H1 (cell line): ENCODE data around the gene DNAJC27. TPM values are rescaled to one million over a fixed set of nuclear protein-coding genes. Genes with fewer than 3 reads are reported as not detected.

ENCODE experiments used
- CTCF ChIA-PET: fragments of 300-600 bp; sonication (Branson Sonifier 250); formaldehyde crosslinking; loops from one replicate; lab custom pipeline; 2021; ENCODE audit not compliant: partially characterized antibody; lab: Charles Lee
- POLR2A ChIA-PET: fragments of 300-600 bp; sonication (Branson Sonifier 250); formaldehyde crosslinking; loops from one replicate; lab custom pipeline; 2021; ENCODE audit warnings: inconsistent platforms; ENCODE audit not compliant: partially characterized antibody; lab: Charles Lee
- DNase-seq, 2 experiments: peaks; one replicate each; pipeline versions ENCODE4 v3.0.0 to v3.0.0-alpha.2; 2010 to 2022; ENCODE audit warnings: low spot score in 2 of 2, low read depth in 1 of 2, mixed read lengths in 1 of 2
- FAIRE-seq: peaks from 2 replicates; lab custom pipeline; 2011; peaks lifted over from hg19 to GRCh38; lab: Jason Lieb, UNC
- H2AFZ ChIP-seq: 2 replicates; pipeline ENCODE4 v1.8.1; 2012; ENCODE audit warnings: low read length, inconsistent platforms
- H2AK5ac ChIP-seq: 2 replicates; pipeline ENCODE4 v1.6.1; 2013; ENCODE audit warnings: low read depth, low read length
- H2BK120ac ChIP-seq: replicated peaks from 2 replicates; pipeline ENCODE3; 2013; ENCODE audit warnings: low read depth, low read length, inconsistent platforms
- H2BK12ac ChIP-seq: 2 replicates; pipeline ENCODE4 v1.6.1; 2013; ENCODE audit warnings: low read depth, low read length
- H2BK15ac ChIP-seq: 2 replicates; pipeline ENCODE4 v1.6.1; 2013; ENCODE audit warnings: low read length
- H2BK20ac ChIP-seq: 2 replicates; pipeline ENCODE4 v1.6.1; 2013; ENCODE audit warnings: low read length
- H2BK5ac ChIP-seq: 2 replicates; pipeline ENCODE4 v1.6.1; 2013; ENCODE audit warnings: low read depth, low read length
- H3K14ac ChIP-seq: 2 replicates; pipeline ENCODE4 v1.6.1; 2013; ENCODE audit warnings: inconsistent platforms; ENCODE audit not compliant: insufficient read length
- H3K18ac ChIP-seq: 2 replicates; pipeline ENCODE4 v1.6.1; 2013; ENCODE audit warnings: low read length; ENCODE audit errors: extremely low read depth
- H3K23ac ChIP-seq: 2 replicates; pipeline ENCODE4 v1.6.1; 2013; ENCODE audit warnings: inconsistent platforms; ENCODE audit not compliant: insufficient read length
- H3K23me2 ChIP-seq: 2 replicates; pipeline ENCODE4 v1.6.1; 2013; ENCODE audit warnings: low read depth, low read length
- H3K27ac ChIP-seq: 2 replicates; pipeline ENCODE4 v1.6.1; 2011; ENCODE audit warnings: low read depth, low read length, inconsistent platforms
- H3K27me3 ChIP-seq, 4 experiments: replicated peaks in 1 of 4; 1 replicate in 1 of 4; 2 replicates in 3 of 4; pipeline versions ENCODE4 v1.6.1 to v1.8.1; 2011 to 2013; ENCODE audit warnings: low read length in 3 of 4, mild to moderate bottlenecking in 3 of 4, inconsistent platforms in 2 of 4, mixed read lengths in 2 of 4, moderate library complexity in 1 of 4; ENCODE audit not compliant: control insufficient read depth in 3 of 4, insufficient read depth in 3 of 4; ENCODE audit errors: extremely low read depth in 1 of 4
- H3K36me3 ChIP-seq, 4 experiments: 2 replicates each; pipeline versions ENCODE4 v1.6.1 to v1.8.1; 2011 to 2013; ENCODE audit warnings: mild to moderate bottlenecking in 4 of 4, low read length in 3 of 4, moderate library complexity in 2 of 4, control low read depth in 1 of 4, inconsistent platforms in 1 of 4; ENCODE audit not compliant: insufficient read depth in 4 of 4, control insufficient read depth in 2 of 4
- H3K4ac ChIP-seq: replicated peaks from 2 replicates; pipeline ENCODE3; 2013; ENCODE audit warnings: low read length, low read depth, mixed read lengths, inconsistent platforms; ENCODE audit not compliant: insufficient read length
- H3K4me1 ChIP-seq, 4 experiments: replicated peaks in 1 of 4; 1 replicate in 1 of 4; 2 replicates in 3 of 4; pipeline versions ENCODE4 v1.6.1 to v1.8.1; 2011 to 2013; ENCODE audit warnings: low read length in 3 of 4, inconsistent platforms in 2 of 4, mixed read lengths in 1 of 4; ENCODE audit not compliant: insufficient read depth in 4 of 4, control insufficient read depth in 3 of 4
- H3K4me2 ChIP-seq, 2 experiments: 2 replicates each; pipeline versions ENCODE4 v1.6.1 to v1.8.1; 2011 to 2013; ENCODE audit warnings: low read depth in 2 of 2, low read length in 2 of 2, control low read depth in 1 of 2, inconsistent platforms in 1 of 2, mild to moderate bottlenecking in 1 of 2; ENCODE audit not compliant: insufficient read depth in 1 of 2
- H3K4me3 ChIP-seq, 4 experiments: fragments of 200-600, 300-600 bp in 1 of 4; sonication (generic), shearing (Covaris generic), sonication (Bioruptor Twin) in 1 of 4; 2 replicates each; pipeline versions ENCODE4 v1.5.1 to v1.8.1; 2011 to 2016; ENCODE audit warnings: low read length in 4 of 4, low read depth in 3 of 4, control low read depth in 2 of 4, inconsistent platforms in 2 of 4, mild to moderate bottlenecking in 2 of 4, mixed read lengths in 1 of 4, moderate library complexity in 1 of 4; ENCODE audit not compliant: insufficient read depth in 2 of 4; ENCODE audit errors: extremely low read depth in 1 of 4
- H3K56ac ChIP-seq: replicated peaks from 2 replicates; pipeline ENCODE3; 2013; ENCODE audit warnings: low read depth, mild to moderate bottlenecking, mixed read lengths, low read length, inconsistent platforms; ENCODE audit not compliant: insufficient read length
- H3K79me1 ChIP-seq: 2 replicates; pipeline ENCODE4 v1.6.1; 2013; ENCODE audit warnings: low read depth, low read length, control low read depth
- H3K79me2 ChIP-seq, 2 experiments: 2 replicates each; pipeline versions ENCODE4 v1.6.1 to v1.8.1; 2012 to 2013; ENCODE audit warnings: low read length in 2 of 2, mild to moderate bottlenecking in 2 of 2, inconsistent platforms in 1 of 2; ENCODE audit not compliant: insufficient read depth in 2 of 2, control insufficient read depth in 1 of 2
- H3K9ac ChIP-seq, 4 experiments: replicated peaks in 1 of 4; 1 replicate in 1 of 4; 2 replicates in 3 of 4; pipeline versions ENCODE4 v1.6.1 to v1.8.1; 2011 to 2013; ENCODE audit warnings: low read depth in 3 of 4, low read length in 3 of 4, control low read depth in 2 of 4, mild to moderate bottlenecking in 2 of 4, moderate library complexity in 2 of 4, inconsistent platforms in 1 of 4; ENCODE audit errors: extremely low read depth in 1 of 4
- H3K9me3 ChIP-seq, 2 experiments: 2 replicates each; pipeline versions ENCODE4 v1.6.1 to v1.8.1; 2012 to 2013; ENCODE audit warnings: mild to moderate bottlenecking in 2 of 2, moderate library complexity in 2 of 2, control low read depth in 1 of 2, inconsistent platforms in 1 of 2, low read depth in 1 of 2, low read length in 1 of 2, mixed read lengths in 1 of 2; ENCODE audit not compliant: insufficient read depth in 2 of 2
- H4K20me1 ChIP-seq, 2 experiments: replicated peaks in 1 of 2; 2 replicates each; pipeline versions ENCODE3 to v1.8.1; 2011 to 2013; ENCODE audit warnings: inconsistent platforms in 2 of 2, low read length in 2 of 2, mild to moderate bottlenecking in 1 of 2; ENCODE audit not compliant: insufficient read depth in 2 of 2, control insufficient read depth in 1 of 2
- H4K5ac ChIP-seq: 2 replicates; pipeline ENCODE4 v1.6.1; 2013; ENCODE audit warnings: low read length, low read depth, mixed read lengths, inconsistent platforms; ENCODE audit not compliant: insufficient read length
- H4K8ac ChIP-seq: 2 replicates; pipeline ENCODE4 v1.8.0; 2013; ENCODE audit warnings: mild to moderate bottlenecking, moderate library complexity, low read length, inconsistent platforms; ENCODE audit not compliant: insufficient read depth; ENCODE audit errors: extremely low read depth
- H4K91ac ChIP-seq: replicated peaks from 2 replicates; pipeline ENCODE3; 2013; ENCODE audit warnings: low read length, mixed read lengths, inconsistent platforms; ENCODE audit not compliant: insufficient read length
- CBX8 ChIP-seq: fragments of 300-800, 300-1000 bp; sonication (generic); IDR thresholded peaks from 2 replicates; pipeline ENCODE4 v1.7.1; 2016; ENCODE audit warnings: low read depth, low read length, borderline replicate concordance
- FOSL1 ChIP-seq: IDR thresholded peaks from 2 replicates; pipeline ENCODE4 v1.6.1; 2011; ENCODE audit warnings: mild to moderate bottlenecking, low read depth, low read length, moderate library complexity; ENCODE audit not compliant: insufficient read depth
- GTF2F1 ChIP-seq: IDR thresholded peaks from 2 replicates; pipeline ENCODE4 v1.6.1; 2012; ENCODE audit warnings: low read depth, low read length, improper control_type of control experiment, borderline replicate concordance
- HDAC2 ChIP-seq, 2 experiments: fragments of 300-600 bp in 1 of 2; sonication (generic) in 1 of 2; IDR thresholded peaks; 2 replicates each; pipeline ENCODE4 v1.6.1; 2011 to 2012; ENCODE audit warnings: low read depth in 2 of 2, low read length in 2 of 2, mild to moderate bottlenecking in 2 of 2, moderate library complexity in 2 of 2, borderline replicate concordance in 1 of 2, inconsistent platforms in 1 of 2
- KDM4A ChIP-seq: IDR thresholded peaks from one replicate; pipeline ENCODE4 v1.7.1; 2012; ENCODE audit warnings: low read depth, mild to moderate bottlenecking, moderate library complexity, low read length, inconsistent platforms; ENCODE audit not compliant: severe bottlenecking
- MAFK ChIP-seq: IDR thresholded peaks from 2 replicates; pipeline ENCODE4 v1.6.1; 2012; ENCODE audit warnings: low read depth, mild to moderate bottlenecking, improper control_type of control experiment, low read length
- MAX ChIP-seq: IDR thresholded peaks from 2 replicates; pipeline ENCODE4 v1.6.1; 2012; ENCODE audit warnings: inconsistent platforms
- NRF1 ChIP-seq: IDR thresholded peaks from 2 replicates; pipeline ENCODE4 v1.6.1; 2011; ENCODE audit warnings: mild to moderate bottlenecking, low read depth, low read length, improper control_type of control experiment
- RNF2 ChIP-seq: fragments of 200-900, 300-1000 bp; sonication (generic); IDR thresholded peaks from 2 replicates; pipeline ENCODE4 v1.7.1; 2016; ENCODE audit warnings: borderline replicate concordance, low read depth, mild to moderate bottlenecking, antibody characterized with exemption, low read length; ENCODE audit not compliant: poor library complexity, severe bottlenecking; ENCODE audit errors: missing control alignments
- RXRA ChIP-seq: IDR thresholded peaks from 2 replicates; pipeline ENCODE4 v1.6.1; 2011; ENCODE audit warnings: low read depth, mild to moderate bottlenecking, low read length, moderate library complexity; ENCODE audit not compliant: insufficient read depth
- SIRT6 ChIP-seq: IDR thresholded peaks from one replicate; pipeline ENCODE4 v1.7.1; 2012; ENCODE audit warnings: low read length, inconsistent platforms
- SRF ChIP-seq: IDR thresholded peaks from 2 replicates; pipeline ENCODE4 v1.6.1; 2011; ENCODE audit warnings: mild to moderate bottlenecking, low read depth, low read length, moderate library complexity
- TAF1 ChIP-seq: IDR thresholded peaks from 2 replicates; pipeline ENCODE4 v1.6.1; 2011; ENCODE audit warnings: mild to moderate bottlenecking, low read depth, low read length
- WGBS, 2 experiments: shearing (Covaris generic) in 1 of 2; methylation state at CpG; one replicate each; pipeline versions ENCODE4 v1.1.6 to v1.1.7; 2013 to 2015; ENCODE audit warnings: low lambda C conversion rate in 2 of 2, mixed read lengths in 2 of 2, inconsistent platforms in 1 of 2, low coverage in 1 of 2, missing lambda C conversion rate in 1 of 2; ENCODE audit not compliant: insufficient replicate concordance in 2 of 2, insufficient coverage in 1 of 2, insufficient read length in 1 of 2; ENCODE audit errors: extremely low coverage in 1 of 2, missing lambda C conversion rate in 1 of 2; 5-methylcytosine and 5-hydroxymethylcytosine counted together
- polyA plus RNA-seq, 7 experiments: library from polyadenylated mRNA; depleted of rRNA in 3 of 7; stranded (reverse) in 5 of 7; unstranded in 2 of 7; fragments of >200 nt in 5 of 7; fragments of 200-250 nt in 2 of 7; gene quantifications; 1 replicate in 5 of 7; 2 replicates in 1 of 7; 4 replicates in 1 of 7; pipeline versions ENCODE4 v1.2.1 to v1.2.3, GENCODE V29; 2011 to 2013; ENCODE audit warnings: missing spikeins in 2 of 7, mixed read lengths in 2 of 7
- total RNA-seq: library from RNA; stranded (reverse); fragmentation: NEBNext Ultra II Directional; extraction: Animal tissue kit (Norgen Biotek cat#: 25700); gene quantifications from 2 replicates; pipeline ENCODE4 v1.2.1, GENCODE V29; 2021

Gene DNAJC27
- total and polyA plus RNA-seq, 2 of the 8 experiments (the other 6 are each of a cell fraction or from before 2014, with no cell fraction given): 1.4 to 4.5 TPM

GRCh38 chr2:24908461-24908901 is 63.3 kb downstream of the DNAJC27 start:
- H3K9ac ChIP-seq: no peak overlapping the region
- ChIA-PET POLR2A (no interaction called here), CTCF (interaction anchor here (1.0 kb wide), 1 partner anchor 83 kb away, joined by 3 read pairs; no protein-coding TSS in a partner anchor)
- H2AK5ac ChIP-seq: no peak overlapping the region
- H3K36me3 ChIP-seq: peaks cover 0 to 3% (median 1%) of the 10 kb centered on the region in 4 experiments; a peak in 2 of 8 replicates
- H4K8ac ChIP-seq: no peak overlapping the region
- no peak overlapping the region for H3K4me2 ChIP-seq
- H3K27ac ChIP-seq: no peak overlapping the region
- no peak overlapping the region for H3K14ac ChIP-seq
- no peak overlapping the region for H2BK5ac ChIP-seq
- peaks cover 0 to 3% of the 10 kb centered on the region in 2 experiments; a peak in 1 of 4 replicates for H3K9me3 ChIP-seq
- H3K27me3 ChIP-seq: no peaks in the 10 kb centered on the region
- 83% methylated on average over 8 of the region's 8 CpGs; no CpG with 5 or more reads in 1 of the 2 experiments for WGBS, 2 experiments
- no peaks in the 10 kb centered on the region for H3K23me2 ChIP-seq
- H3K4me1 ChIP-seq: peaks cover 0 to 2% (median 0%) of the 10 kb centered on the region in 4 experiments; a peak in 2 of 7 replicates
- H2BK12ac ChIP-seq: no peak overlapping the region
- peaks cover 10% of the 10 kb centered on the region for H3K79me1 ChIP-seq
- no peak for FAIRE-seq
- H2BK120ac ChIP-seq: no peak overlapping the region
- H4K20me1 ChIP-seq: peaks cover 2 to 3% of the 10 kb centered on the region in 2 experiments
- no peak overlapping the region for H3K18ac ChIP-seq
- DNase-seq: no peak
- H3K4ac ChIP-seq: no peak overlapping the region
- no peak overlapping the region for H3K23ac ChIP-seq
- H2AFZ ChIP-seq: no peak overlapping the region
- H3K79me2 ChIP-seq: peaks cover 0 to 4% of the 10 kb centered on the region in 2 experiments; a peak in 1 of 4 replicates
- 0 out of 2 replicates have a peak overlapping the region, but pooled peaks have one; percentile 18 for H2BK15ac ChIP-seq
- no peak overlapping the region for H3K56ac ChIP-seq
- no peak overlapping the region for H4K5ac ChIP-seq
- no peak overlapping the region for H4K91ac ChIP-seq
- H3K4me3 ChIP-seq: no peak overlapping the region
- H2BK20ac ChIP-seq: no peak overlapping the region
- no peak for TF ChIP-seq MAFK
- TF ChIP-seq RXRA: no peak
- no peak for TF ChIP-seq SRF
- no peak for TF ChIP-seq CBX8
- no peak for TF ChIP-seq HDAC2 (IDR thresholded peaks at IDR 0.05; ENCODE audit: borderline replicate concordance in 1 of 2, low read depth in 2 of 2, low read length in 2 of 2)
- no peak for TF ChIP-seq NRF1
- no peak for TF ChIP-seq FOSL1
- no peak for TF ChIP-seq KDM4A
- TF ChIP-seq RNF2: no peak
- TF ChIP-seq SIRT6: no peak
- no peak for TF ChIP-seq GTF2F1
- TF ChIP-seq TAF1: no peak
- no peak for TF ChIP-seq MAX
